IMR-90 (cell line): Measurements from ENCODE around the gene ENPEP. TPM values are rescaled to one million over a fixed set of nuclear protein-coding genes. Genes with fewer than 3 reads are reported as not detected.

ENCODE experiments used
- ATAC-seq: fragments of 200-7000 bp; cut with Tn5 transposase; 2 replicates; pipeline ENCODE4 v1.9.1; 2020; ENCODE audit warnings: low read depth, mild to moderate bottlenecking, moderate library complexity
- BruUV-seq: library from RNA; stranded (reverse); fragments of 400-500 nt; replicated peaks from 2 replicates; lab custom pipeline; 2021; lab: Mats Ljungman, UMichigan
- CTCF ChIA-PET: fragments of 300-600 bp; formaldehyde crosslinking; extraction: SDS; loops from one replicate; lab custom pipeline; 2021; ENCODE audit warnings: antibody characterized with exemption; lab: Yijun Ruan, JAX
- POLR2A ChIA-PET: fragments of 300-600 bp; sonication (Branson Sonifier 250); formaldehyde crosslinking; loops from one replicate; lab custom pipeline; 2022; ENCODE audit warnings: antibody characterized with exemption; ENCODE audit not compliant: unreplicated experiment; lab: Charles Lee
- DNase-seq: peaks from one replicate; pipeline ENCODE4 v3.0.0; 2013
- H2AFZ ChIP-seq: replicated peaks from 2 replicates; pipeline ENCODE3; 2013; ENCODE audit warnings: low read length, mild to moderate bottlenecking; ENCODE audit not compliant: poor library complexity
- H2AK5ac ChIP-seq: 2 replicates; pipeline ENCODE4 v1.6.1; 2013; ENCODE audit warnings: low read depth, low read length, inconsistent platforms
- H2AK9ac ChIP-seq: replicated peaks from 2 replicates; pipeline ENCODE3; 2013; ENCODE audit warnings: mild to moderate bottlenecking, low read depth, low read length, moderate library complexity; ENCODE audit not compliant: poor library complexity
- H2BK120ac ChIP-seq: 2 replicates; pipeline ENCODE4 v1.6.1; 2013; ENCODE audit warnings: low read depth, low read length, inconsistent platforms
- H2BK15ac ChIP-seq: 3 replicates; pipeline ENCODE4 v1.6.1; 2013; ENCODE audit warnings: low read depth, low read length, inconsistent platforms
- H2BK20ac ChIP-seq: 2 replicates; pipeline ENCODE4 v1.6.1; 2013; ENCODE audit warnings: low read depth, mild to moderate bottlenecking, inconsistent platforms, low read length, moderate library complexity
- H2BK5ac ChIP-seq: 2 replicates; pipeline ENCODE4 v1.6.1; 2013; ENCODE audit warnings: mild to moderate bottlenecking, low read depth, low read length, inconsistent platforms; ENCODE audit not compliant: poor library complexity, severe bottlenecking
- H3K14ac ChIP-seq: replicated peaks from 2 replicates; pipeline ENCODE4 v1.6.1; 2013; ENCODE audit warnings: low read depth, low read length, inconsistent platforms
- H3K18ac ChIP-seq: 2 replicates; pipeline ENCODE4 v1.6.1; 2013; ENCODE audit warnings: low read depth, low read length, control low read depth
- H3K23ac ChIP-seq: 2 replicates; pipeline ENCODE4 v1.6.1; 2013; ENCODE audit warnings: low read depth, low read length, inconsistent platforms
- H3K27ac ChIP-seq: 2 replicates; pipeline ENCODE4 v1.5.1; 2013; ENCODE audit warnings: mild to moderate bottlenecking, control low read depth, low read length; ENCODE audit not compliant: insufficient read depth
- H3K27me3 ChIP-seq: 2 replicates; pipeline ENCODE4 v1.6.1; 2013; ENCODE audit warnings: low read length; ENCODE audit not compliant: control insufficient read depth, insufficient read depth
- H3K36me3 ChIP-seq: 2 replicates; pipeline ENCODE4 v1.6.1; 2013; ENCODE audit warnings: low read length, mixed read lengths; ENCODE audit not compliant: control insufficient read depth, insufficient read depth
- H3K4ac ChIP-seq: 2 replicates; pipeline ENCODE4 v1.6.1; 2013; ENCODE audit warnings: low read depth, low read length, inconsistent platforms
- H3K4me1 ChIP-seq: 2 replicates; pipeline ENCODE4 v1.6.1; 2013; ENCODE audit warnings: low read length, mixed read lengths; ENCODE audit not compliant: control insufficient read depth, insufficient read depth
- H3K4me2 ChIP-seq: 2 replicates; pipeline ENCODE4 v1.6.1; 2013; ENCODE audit warnings: low read depth, mild to moderate bottlenecking, control low read depth, low read length, moderate library complexity
- H3K4me3 ChIP-seq: 2 replicates; pipeline ENCODE4 v1.5.1; 2013; ENCODE audit warnings: low read depth, mild to moderate bottlenecking, control low read depth, low read length, moderate library complexity; ENCODE audit not compliant: insufficient read depth
- H3K56ac ChIP-seq: 2 replicates; pipeline ENCODE4 v1.6.1; 2013; ENCODE audit warnings: low read length, inconsistent platforms; ENCODE audit not compliant: insufficient read depth; ENCODE audit errors: extremely low read depth
- H3K79me1 ChIP-seq, 2 experiments: 2 replicates each; pipeline ENCODE4 v1.6.1; 2013; ENCODE audit warnings: low read length in 2 of 2, inconsistent platforms in 1 of 2, low read depth in 1 of 2
- H3K9ac ChIP-seq: 2 replicates; pipeline ENCODE4 v1.6.1; 2013; ENCODE audit warnings: low read depth, low read length, control low read depth
- H3K9me1 ChIP-seq: 2 replicates; pipeline ENCODE4 v1.6.1; 2013; ENCODE audit warnings: low read length, inconsistent platforms; ENCODE audit not compliant: insufficient read depth
- H3K9me3 ChIP-seq: 2 replicates; pipeline ENCODE4 v1.6.1; 2013; ENCODE audit warnings: low read length; ENCODE audit not compliant: control insufficient read depth, insufficient read depth
- H4K20me1 ChIP-seq: 2 replicates; pipeline ENCODE4 v1.6.1; 2013; ENCODE audit warnings: low read length, inconsistent platforms; ENCODE audit not compliant: insufficient read depth
- H4K5ac ChIP-seq: 2 replicates; pipeline ENCODE4 v1.6.1; 2013; ENCODE audit warnings: mild to moderate bottlenecking, low read depth, low read length, control low read depth
- H4K8ac ChIP-seq, 2 experiments: 2 replicates each; pipeline ENCODE4 v1.6.1; 2013; ENCODE audit warnings: low read depth in 2 of 2, low read length in 2 of 2, control low read depth in 1 of 2, inconsistent platforms in 1 of 2
- H4K91ac ChIP-seq: 2 replicates; pipeline ENCODE4 v1.6.1; 2013; ENCODE audit warnings: low read depth, low read length, inconsistent platforms; ENCODE audit not compliant: insufficient read depth
- CHD1 ChIP-seq: IDR thresholded peaks from 2 replicates; pipeline ENCODE4 v1.6.1; 2012; ENCODE audit warnings: low read depth, low read length, improper control_type of control experiment
- WGBS, 2 experiments: methylation state at CpG; one replicate each; pipeline versions ENCODE4 v1.1.5 to v1.1.7; 2013; ENCODE audit warnings: missing lambda C conversion rate in 2 of 2; ENCODE audit not compliant: insufficient read length in 1 of 2; ENCODE audit errors: extremely low coverage in 2 of 2; 5-methylcytosine and 5-hydroxymethylcytosine counted together
- dilution Hi-C: fragments of 300-500 bp; cut with HindIII; formaldehyde crosslinking; loops from one replicate; pipeline ENCODE4 v1.14.3; 2018; ENCODE audit warnings: low sequenced_read_pairs; ENCODE audit not compliant: unreplicated experiment
- in situ Hi-C: fragments of 300-500 bp; cut with MboI; formaldehyde crosslinking; loops from 3 replicates; pipeline ENCODE4 v1.14.3; 2019; ENCODE audit warnings: low sequenced_read_pairs, inconsistent platforms, mixed read lengths
- intact Hi-C: fragments of 100-400 bp; cut with micrococcal nuclease; formaldehyde crosslinking; loops from 2 replicates; pipeline ENCODE4 v1.10.0; 2022
- polyA plus RNA-seq, 3 experiments: library from polyadenylated mRNA; depleted of rRNA; stranded (reverse); fragments of >200 nt; gene quantifications; 2 replicates each; pipeline ENCODE4 v1.2.3, GENCODE V29; 2012; ENCODE audit warnings: low replicate concordance in 1 of 3
- total RNA-seq: library from RNA; depleted of rRNA; stranded (reverse); fragments of >200 nt; gene quantifications from 2 replicates; pipeline ENCODE4 v1.2.3, GENCODE V29; 2012

ENPEP gene
- total and polyA plus RNA-seq, 2 of the 4 experiments (the other 2 are of a cell fraction) = 0.12 to 0.18 TPM

DNA sequence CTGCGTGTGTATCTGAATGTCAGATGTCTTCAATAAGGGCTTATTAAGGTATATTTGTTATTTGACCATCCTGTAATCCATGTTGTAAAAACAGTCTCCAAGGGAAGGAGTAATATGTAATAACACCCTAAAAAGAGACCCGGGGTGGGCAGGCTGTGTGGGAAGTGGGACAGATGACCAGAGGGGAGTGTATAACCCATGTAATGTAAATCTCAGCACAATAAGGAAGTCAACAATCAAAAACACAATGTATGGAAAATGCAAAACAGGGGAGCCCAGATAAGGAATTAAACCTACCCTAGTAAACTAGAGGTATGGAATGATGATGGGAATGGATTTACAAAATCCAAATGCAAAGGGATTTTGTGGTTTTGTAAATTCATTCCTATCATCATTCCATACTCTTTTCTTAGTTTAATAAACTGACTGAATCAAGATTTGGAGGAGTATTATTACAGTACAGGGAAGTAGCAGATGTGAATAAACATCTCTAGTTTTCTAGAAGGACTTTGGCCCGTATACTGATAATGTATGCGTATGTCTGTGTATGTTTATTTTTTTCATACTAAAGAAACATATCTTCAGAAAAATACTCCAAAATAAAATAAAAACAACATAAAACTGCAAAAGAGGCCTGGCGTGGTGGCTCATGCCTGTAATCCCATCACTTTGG is 15.7 kb upstream of the ENPEP start:
- no peaks in the 10 kb centered on the region for H3K36me3 ChIP-seq
- H2AK5ac ChIP-seq = no peak overlapping the region
- H4K8ac ChIP-seq = no peak overlapping the region
- H4K91ac ChIP-seq = no peak overlapping the region
- POLR2A ChIA-PET = no interaction called here
- H2AK9ac ChIP-seq = no peak overlapping the region
- H3K9me1 ChIP-seq = no peaks in the 10 kb centered on the region
- H3K4me2 ChIP-seq = no peak overlapping the region
- DNase-seq (no peak), ATAC-seq (no peak)
- H2BK5ac ChIP-seq = no peak overlapping the region
- intact Hi-C loops = no loop called here
- dilution Hi-C loops = no loop called here
- H3K9ac ChIP-seq = no peak overlapping the region
- in situ Hi-C loops = no loop called here
- TF ChIP-seq CHD1 = no peak
- no peak overlapping the region for H2BK120ac ChIP-seq
- H3K9me3 ChIP-seq = no peaks in the 10 kb centered on the region
- no peak overlapping the region for H3K56ac ChIP-seq
- H2AFZ ChIP-seq = no peak overlapping the region
- H4K20me1 ChIP-seq = no peaks in the 10 kb centered on the region
- no peak overlapping the region for H3K27ac ChIP-seq
- H3K4ac ChIP-seq = no peak overlapping the region
- CTCF ChIA-PET = no interaction called here
- H4K5ac ChIP-seq = no peak overlapping the region
- H3K4me3 ChIP-seq = no peak overlapping the region
- no peak overlapping the region for H2BK15ac ChIP-seq
- no peaks in the 10 kb centered on the region for H3K79me1 ChIP-seq
- H3K14ac ChIP-seq = no peak overlapping the region
- no peaks in the 10 kb centered on the region for H3K4me1 ChIP-seq
- H2BK20ac ChIP-seq = no peak overlapping the region
- BruUV-seq = no TSS peak
- no peak overlapping the region for H3K18ac ChIP-seq
- H3K23ac ChIP-seq = no peak overlapping the region
- no peaks in the 10 kb centered on the region; the same call in 1 of the 2 replicates for H3K27me3 ChIP-seq
- WGBS, 2 experiments = no CpG with 5 or more reads among the region's 5 CpGs
